Neural crest cell (in vitro differentiated cells): ENCODE results near the gene CSF2. TPM values are rescaled to one million over a fixed set of nuclear protein-coding genes. Genes with fewer than 3 reads are reported as not detected.

Source experiments
- DNase-seq: peaks from one replicate; pipeline ENCODE4 v3.0.0; 2021; ENCODE audit warnings: low read depth, mixed read lengths, low spot score
- H3K27ac Mint-ChIP-seq: one replicate; pipeline ENCODE4 v1.8.0; 2021; ENCODE audit warnings: mild to moderate bottlenecking, mixed read lengths; ENCODE audit not compliant: unreplicated experiment
- H3K27me3 Mint-ChIP-seq: 2 replicates; pipeline ENCODE4 v1.8.0; 2021; ENCODE audit warnings: low read depth, mild to moderate bottlenecking, mixed read lengths
- H3K36me3 Mint-ChIP-seq: 2 replicates; pipeline ENCODE4 v1.8.0; 2021; ENCODE audit warnings: low read depth, mild to moderate bottlenecking, mixed read lengths
- H3K4me1 Mint-ChIP-seq: 2 replicates; pipeline ENCODE4 v1.8.0; 2021; ENCODE audit warnings: mixed read lengths
- H3K4me3 Mint-ChIP-seq: one replicate; pipeline ENCODE4 v1.8.0; 2021; ENCODE audit warnings: mild to moderate bottlenecking, mixed read lengths
- H3K9me3 Mint-ChIP-seq: 2 replicates; pipeline ENCODE4 v1.8.0; 2021; ENCODE audit warnings: mixed read lengths
- total RNA-seq: library from RNA; stranded (reverse); gene quantifications from 2 replicates; pipeline ENCODE4 v1.2.1, GENCODE V29; 2021
- TF ChIP-seq, protein P1 (sequence below): fragments of 200-600 bp; sonication (generic); conservative IDR thresholded peaks from 2 replicates; pipeline ENCODE4 v1.5.0; 2021; ENCODE audit warnings: antibody characterized with exemption, mild to moderate bottlenecking

The CSF2 gene
- total RNA-seq, 1 donor from 2014 or later: not detected

DNA sequence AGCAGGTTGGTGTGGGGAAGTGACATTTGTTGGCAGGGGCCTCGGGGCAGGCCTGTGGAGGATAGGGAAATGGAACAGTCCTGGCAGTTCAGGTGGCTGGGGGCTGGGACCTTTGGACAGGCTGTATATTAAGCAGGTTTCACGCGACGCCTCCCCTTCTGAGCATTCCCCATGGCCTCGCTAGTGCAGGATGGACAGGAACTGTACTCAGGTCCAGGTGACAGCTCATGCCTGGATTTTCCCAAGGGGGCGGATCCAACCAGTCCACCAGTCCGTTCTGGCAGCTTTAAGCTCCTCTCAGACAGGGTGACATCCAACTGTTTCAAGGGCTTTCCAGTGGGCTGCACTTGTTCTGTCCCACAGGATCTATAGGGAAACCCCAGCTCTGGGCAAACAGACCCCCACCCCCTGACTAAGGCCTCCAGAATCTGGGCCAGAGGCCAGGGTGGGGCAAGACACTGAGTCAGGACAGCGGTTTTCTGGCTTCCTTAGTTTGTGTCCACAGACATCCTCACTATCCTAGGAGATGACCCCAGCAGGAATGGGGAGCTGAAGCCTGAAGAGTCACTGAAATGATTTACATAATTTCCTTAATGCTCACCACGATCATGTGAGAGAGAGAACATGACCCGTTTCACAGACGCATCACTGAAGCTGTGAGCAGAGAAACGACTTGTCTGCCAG, 20.9 kb downstream of the CSF2 start:
- TF ChIP-seq, protein P1, sequence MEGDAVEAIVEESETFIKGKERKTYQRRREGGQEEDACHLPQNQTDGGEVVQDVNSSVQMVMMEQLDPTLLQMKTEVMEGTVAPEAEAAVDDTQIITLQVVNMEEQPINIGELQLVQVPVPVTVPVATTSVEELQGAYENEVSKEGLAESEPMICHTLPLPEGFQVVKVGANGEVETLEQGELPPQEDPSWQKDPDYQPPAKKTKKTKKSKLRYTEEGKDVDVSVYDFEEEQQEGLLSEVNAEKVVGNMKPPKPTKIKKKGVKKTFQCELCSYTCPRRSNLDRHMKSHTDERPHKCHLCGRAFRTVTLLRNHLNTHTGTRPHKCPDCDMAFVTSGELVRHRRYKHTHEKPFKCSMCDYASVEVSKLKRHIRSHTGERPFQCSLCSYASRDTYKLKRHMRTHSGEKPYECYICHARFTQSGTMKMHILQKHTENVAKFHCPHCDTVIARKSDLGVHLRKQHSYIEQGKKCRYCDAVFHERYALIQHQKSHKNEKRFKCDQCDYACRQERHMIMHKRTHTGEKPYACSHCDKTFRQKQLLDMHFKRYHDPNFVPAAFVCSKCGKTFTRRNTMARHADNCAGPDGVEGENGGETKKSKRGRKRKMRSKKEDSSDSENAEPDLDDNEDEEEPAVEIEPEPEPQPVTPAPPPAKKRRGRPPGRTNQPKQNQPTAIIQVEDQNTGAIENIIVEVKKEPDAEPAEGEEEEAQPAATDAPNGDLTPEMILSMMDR: no peak
- Mint-ChIP-seq H3K27ac (no peak overlapping the region), H3K27me3 (no peaks in the 10 kb centered on the region), H3K9me3 (no peaks in the 10 kb centered on the region), H3K4me1 (no peaks in the 10 kb centered on the region), H3K4me3 (no peak overlapping the region), H3K36me3 (no peaks in the 10 kb centered on the region)
- DNase-seq: no peak

DNA sequence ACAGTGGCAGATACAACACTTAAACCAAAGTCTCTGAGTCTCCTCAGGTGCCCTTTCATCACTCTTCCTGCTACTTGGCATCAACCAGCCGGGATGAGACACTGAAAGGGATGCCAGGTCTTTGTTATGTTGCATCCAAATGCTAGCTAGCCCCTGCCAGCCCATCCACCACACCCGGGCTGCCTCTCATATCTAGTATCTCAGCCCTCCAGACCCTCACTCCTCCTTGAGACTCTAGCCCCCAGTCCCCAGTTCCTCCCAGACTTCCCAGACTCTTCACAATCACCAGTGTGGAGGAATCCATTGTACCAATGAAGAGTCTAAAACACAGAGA, 21.5 kb downstream of the CSF2 start:
- TF ChIP-seq, protein P1: no peak
- no peaks in the 10 kb centered on the region for H3K36me3 Mint-ChIP-seq
- H3K27me3 Mint-ChIP-seq: peaks cover 2% of the 10 kb centered on the region
- DNase-seq: no peak
- H3K27ac Mint-ChIP-seq: peak overlapping the region; percentile 8
- H3K9me3 Mint-ChIP-seq: no peaks in the 10 kb centered on the region
- H3K4me3 Mint-ChIP-seq: no peak overlapping the region
- no peaks in the 10 kb centered on the region for H3K4me1 Mint-ChIP-seq

DNA sequence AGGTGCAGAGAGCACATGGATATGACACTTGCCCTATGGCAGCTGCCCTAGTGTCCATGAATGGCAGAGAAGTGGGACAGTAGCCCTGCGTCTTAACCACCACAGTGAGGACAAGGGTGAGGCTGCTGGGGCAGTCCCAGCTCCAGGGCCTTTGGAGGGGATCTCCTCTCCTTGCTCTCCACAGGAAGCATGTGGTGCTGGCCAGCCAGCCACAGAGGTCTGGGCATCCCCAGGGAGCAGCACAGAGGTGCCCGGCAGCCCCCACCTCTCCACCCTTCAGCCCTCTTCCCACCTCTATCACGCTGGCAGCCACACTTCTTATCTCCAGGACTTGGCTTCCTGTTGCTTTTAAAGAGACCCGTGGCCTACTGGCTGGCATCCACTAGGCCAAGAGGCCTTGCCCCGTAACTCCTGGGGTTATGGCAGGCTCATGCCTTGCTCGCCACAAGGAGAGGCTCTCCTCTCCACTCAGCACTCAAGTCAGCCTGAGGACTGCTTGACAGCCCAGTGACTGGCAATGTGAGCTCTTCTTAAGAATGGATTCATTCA, 21.9 kb downstream of the CSF2 start:
- TF ChIP-seq, protein P1: no peak
- Mint-ChIP-seq H3K36me3 (no peaks in the 10 kb centered on the region), H3K9me3 (no peaks in the 10 kb centered on the region), H3K27me3 (peaks cover 4% of the 10 kb centered on the region), H3K27ac (no peak overlapping the region), H3K4me1 (no peaks in the 10 kb centered on the region), H3K4me3 (no peak overlapping the region)
- no peak for DNase-seq

DNA sequence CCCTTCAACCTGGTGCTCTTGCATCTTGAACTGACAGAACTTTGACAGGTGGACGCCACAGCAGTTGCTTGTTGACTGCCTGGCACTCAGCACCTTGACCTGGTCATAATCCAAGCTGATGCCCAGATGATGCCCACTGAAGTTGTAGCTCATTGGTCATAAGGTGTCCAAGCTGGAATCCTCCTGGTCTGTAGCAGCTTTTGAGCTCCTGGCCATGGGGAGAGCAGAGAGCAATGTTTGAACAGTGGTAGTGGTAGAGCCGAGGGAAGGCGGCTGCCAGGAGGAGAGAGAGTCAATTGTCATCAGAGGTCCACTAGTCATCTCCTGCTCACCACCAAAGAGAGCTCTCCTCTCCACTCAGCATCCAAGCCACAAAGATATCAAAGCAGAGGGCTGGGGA, 23.3 kb downstream of the CSF2 start:
- H3K4me1 Mint-ChIP-seq: no peaks in the 10 kb centered on the region
- no peaks in the 10 kb centered on the region for H3K36me3 Mint-ChIP-seq
- H3K27me3 Mint-ChIP-seq: peaks cover 4% of the 10 kb centered on the region
- H3K27ac Mint-ChIP-seq: no peak overlapping the region
- TF ChIP-seq, protein P1: no peak
- H3K4me3 Mint-ChIP-seq: no peak overlapping the region
- DNase-seq: no peak
- no peaks in the 10 kb centered on the region for H3K9me3 Mint-ChIP-seq

DNA sequence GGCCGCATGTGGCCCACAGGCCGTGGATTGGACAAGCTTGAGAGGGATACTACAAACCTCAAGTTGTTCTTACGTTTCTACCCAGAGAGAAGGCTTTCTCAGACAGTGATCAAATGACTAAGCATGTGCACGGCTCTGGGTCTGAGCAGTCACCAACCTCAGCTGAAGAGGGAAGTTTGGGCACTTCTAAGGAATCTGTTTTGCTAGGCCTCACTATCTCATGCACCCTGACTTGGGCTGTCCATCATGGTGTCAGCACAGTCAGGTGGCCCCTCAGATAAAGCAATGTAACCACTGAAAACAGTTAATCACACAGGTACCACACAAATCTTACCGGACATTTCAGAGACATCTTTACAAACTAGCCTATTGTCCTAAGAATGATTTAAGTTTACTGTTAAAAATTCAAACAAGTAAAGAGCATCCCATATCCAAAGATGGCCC, 24.6 kb downstream of the CSF2 start:
- Mint-ChIP-seq H3K4me3 (no peak overlapping the region), H3K9me3 (no peaks in the 10 kb centered on the region), H3K36me3 (no peaks in the 10 kb centered on the region), H3K27me3 (peaks cover 4% of the 10 kb centered on the region), H3K4me1 (no peaks in the 10 kb centered on the region), H3K27ac (no peak overlapping the region)
- DNase-seq: no peak
- TF ChIP-seq, protein P1: no peak
